HG03378 (cell line): Measurements from ENCODE around the gene IP6K1.

Experiments used
- ATAC-seq: cut with Tn5 transposase; IDR thresholded peaks from one replicate; pipeline ENCODE4 v1.9.1; 2021; ENCODE audit warnings: mild to moderate bottlenecking, moderate library complexity; ENCODE audit not compliant: unreplicated experiment

Gene IP6K1

DNA sequence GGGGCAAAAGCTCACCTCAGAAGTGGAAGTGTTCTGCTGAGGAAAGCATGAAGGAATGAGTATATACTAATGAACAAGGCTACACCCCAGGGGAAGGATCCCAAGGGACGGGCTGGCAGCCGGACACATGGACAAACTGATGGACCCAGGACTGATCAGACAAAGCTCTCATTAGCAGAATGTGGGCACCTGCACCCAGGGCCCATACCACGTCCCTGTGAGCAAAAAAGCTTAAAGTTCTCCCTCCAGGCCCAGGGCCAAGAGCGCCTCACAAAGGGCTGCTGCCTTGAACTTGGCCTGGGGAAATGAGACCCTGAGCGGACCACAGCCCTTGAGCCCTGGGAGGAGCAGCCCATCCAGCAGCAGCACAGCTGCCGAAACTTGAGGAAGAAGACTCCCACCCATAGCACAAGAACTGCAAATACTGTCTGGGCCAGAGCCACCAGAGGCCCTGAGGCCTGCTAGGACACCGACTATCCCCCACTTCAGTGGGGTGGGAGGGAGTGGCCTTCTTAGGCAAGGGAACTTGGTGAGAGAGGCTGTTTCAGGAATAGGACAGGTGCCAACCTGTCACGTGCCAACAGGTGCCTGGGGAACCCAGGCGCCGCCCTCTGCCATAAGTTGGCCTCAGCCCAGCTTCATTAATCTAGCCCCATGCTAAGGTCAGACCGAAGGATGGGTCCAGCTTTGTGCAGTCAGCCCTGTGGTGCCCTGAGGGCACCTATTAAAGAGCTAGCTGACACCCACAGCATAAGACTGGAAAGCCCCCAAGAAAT, 60.2 kb downstream of the IP6K1 start:
- ATAC-seq = no peak

DNA sequence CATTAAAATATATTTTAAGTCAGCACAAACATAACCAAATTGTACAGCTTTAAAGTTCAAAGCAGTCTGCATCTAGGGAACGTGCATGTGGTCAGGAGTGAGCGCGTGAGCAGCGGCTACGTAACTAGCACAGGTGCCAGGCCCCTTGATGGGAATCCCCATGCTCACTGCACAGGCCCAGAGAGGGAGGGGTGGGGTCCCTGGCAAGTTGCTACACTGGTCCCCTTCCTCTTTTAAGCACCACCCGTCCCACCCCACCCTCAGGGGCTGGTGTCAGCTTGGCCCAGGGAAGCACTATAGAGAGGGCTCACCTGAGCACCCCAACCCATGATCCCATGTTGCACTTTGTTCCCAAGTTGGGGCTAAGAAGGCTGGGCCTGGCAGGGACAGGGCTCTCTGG, 61.8 kb downstream of the IP6K1 start:
- no peak for ATAC-seq

DNA sequence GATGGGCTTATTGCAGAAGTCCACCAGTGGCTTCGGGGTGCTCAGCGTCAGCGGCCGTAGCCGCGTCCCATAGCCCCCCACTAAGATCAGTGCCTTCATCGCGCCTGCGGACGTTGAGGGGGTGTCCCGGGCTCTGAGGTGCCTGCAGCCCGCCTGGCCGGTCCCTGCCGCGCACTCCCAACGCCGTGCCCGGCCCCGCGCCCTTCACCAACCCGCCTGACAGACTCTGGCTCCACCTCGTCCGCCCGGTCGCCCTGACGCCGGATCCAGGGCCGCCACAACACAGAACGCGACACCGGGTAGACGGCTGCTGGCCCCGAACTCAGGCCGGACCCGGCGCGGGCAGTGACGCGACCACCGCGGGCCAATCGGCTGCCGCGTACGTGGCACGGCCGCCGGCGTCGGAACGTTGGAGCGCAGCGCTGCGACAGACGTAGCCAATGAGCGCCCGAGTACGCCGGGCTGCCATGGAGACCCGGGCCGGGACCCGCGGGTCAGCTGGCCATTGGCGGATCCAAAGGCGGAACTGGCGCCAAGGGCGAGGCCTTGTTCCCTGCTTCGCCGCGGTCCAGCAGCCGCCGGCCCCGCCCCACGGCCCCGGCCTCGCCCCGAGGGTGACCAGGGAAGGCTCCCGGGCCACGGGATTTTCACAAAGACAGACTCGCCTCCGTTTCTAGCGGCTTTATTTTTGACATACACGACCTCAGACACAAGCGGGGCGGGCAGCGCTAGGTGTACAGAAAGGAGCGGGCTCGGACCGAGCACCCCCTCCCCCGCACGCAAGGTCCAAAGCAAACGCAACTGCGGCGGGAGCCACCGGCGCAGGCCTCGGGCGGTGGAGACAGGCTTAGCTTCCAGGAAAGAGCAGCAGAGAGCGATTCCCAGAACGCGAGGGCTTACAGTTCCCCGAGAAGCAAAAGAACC, 62.5 kb downstream of the IP6K1 start, which contains the start of gene GMPPB:
Gene GMPPB, minus strand, starts transcription at position 324 of the 924 bp plus-strand sequence. Its CDS starts 225 bp downstream, at position 99.
- ATAC-seq = peak; percentile 60

DNA sequence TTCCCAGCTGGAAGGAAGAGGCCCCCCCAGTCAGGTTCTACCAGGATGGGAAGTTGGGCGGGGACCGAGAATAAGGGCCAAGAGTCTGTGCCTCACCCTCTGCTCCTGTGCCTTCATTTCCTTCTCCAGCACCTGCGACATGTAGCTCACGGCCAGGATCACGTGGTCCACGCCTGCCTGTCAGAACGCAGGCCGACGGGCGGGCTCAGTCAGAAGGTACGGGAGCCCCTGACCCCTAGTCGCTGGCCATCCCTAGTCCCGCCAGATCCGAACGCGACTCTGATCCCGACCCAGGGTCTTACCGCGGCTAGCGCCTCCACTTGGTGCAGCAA, 63.1 kb downstream of the IP6K1 start:
- ATAC-seq = no peak

DNA sequence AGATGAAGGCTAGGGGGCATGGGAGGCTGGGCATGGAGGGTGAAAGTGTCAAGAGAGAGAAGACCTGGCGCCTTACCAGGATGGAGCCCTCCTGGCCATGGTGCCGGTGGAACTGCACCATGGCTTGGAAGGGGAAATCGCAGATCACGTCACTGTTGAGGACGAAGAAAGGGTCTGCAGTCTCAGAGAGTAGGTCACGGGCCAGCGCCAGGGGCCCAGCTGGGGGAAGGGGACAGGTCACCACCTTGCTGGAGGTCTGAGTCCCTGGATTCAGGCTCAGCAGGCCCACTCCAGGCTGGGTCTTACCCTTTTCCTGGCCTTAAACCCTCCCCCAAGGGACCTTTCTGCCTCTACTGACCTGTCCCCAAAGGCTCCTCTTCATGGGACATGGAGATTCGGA, 63.4 kb downstream of the IP6K1 start:
- no peak for ATAC-seq

DNA sequence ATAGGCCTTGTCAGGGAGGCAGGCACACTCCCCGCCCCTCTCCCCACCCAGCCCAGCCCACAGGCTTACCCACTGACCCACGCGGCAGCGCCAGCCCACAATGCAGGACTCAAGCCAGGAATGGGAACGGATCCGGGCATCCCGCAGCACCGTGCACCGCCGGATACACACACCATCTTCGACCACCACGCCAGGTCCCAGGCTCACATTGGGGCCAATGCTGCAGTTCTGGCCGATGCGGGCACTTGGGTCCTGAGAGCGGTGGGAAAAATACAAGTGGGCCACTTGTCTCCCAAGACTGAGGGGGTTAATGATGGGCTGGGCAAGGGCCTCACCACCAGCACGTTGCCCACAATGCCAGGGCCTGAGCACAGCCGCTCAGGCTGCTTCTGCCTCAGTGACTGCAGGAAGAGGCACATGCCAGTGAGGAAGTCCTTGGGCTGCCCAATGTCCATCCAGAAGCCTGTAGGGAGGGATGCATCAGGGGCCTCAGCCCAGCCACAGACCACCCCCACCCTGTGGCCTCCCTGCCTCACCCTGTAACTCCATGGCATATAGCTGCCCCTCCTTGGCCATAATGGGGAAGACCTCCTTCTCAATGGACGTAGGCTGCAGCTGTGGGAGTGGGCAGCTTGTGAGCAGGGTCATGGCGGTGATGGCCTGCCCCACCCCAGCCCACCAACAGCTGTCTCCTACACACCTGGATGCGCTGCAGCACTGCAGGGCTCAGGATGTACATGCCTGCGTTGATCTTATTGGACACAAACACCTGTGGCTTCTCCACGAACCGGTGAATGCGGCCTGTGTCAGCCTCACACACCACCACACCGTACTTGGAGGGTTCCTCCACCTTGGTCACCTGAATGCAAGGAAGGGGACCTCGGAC, 64.2 kb downstream of the IP6K1 start:
- no peak for ATAC-seq

DNA sequence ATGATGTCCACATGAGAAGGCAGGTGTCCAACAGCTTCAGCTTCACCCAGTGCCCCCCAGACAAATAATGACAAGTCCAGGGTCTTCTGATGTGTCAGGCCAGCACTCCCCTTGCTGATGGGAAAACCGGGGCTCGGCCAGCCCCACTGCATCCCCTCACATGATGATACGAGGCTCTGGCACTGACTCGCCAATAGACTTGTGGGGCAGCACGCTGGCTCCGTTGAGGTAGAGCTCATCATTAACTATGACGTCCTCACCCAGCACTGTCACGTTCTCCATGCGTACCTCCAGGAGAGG, 64.8 kb downstream of the IP6K1 start:
- ATAC-seq = no peak

DNA sequence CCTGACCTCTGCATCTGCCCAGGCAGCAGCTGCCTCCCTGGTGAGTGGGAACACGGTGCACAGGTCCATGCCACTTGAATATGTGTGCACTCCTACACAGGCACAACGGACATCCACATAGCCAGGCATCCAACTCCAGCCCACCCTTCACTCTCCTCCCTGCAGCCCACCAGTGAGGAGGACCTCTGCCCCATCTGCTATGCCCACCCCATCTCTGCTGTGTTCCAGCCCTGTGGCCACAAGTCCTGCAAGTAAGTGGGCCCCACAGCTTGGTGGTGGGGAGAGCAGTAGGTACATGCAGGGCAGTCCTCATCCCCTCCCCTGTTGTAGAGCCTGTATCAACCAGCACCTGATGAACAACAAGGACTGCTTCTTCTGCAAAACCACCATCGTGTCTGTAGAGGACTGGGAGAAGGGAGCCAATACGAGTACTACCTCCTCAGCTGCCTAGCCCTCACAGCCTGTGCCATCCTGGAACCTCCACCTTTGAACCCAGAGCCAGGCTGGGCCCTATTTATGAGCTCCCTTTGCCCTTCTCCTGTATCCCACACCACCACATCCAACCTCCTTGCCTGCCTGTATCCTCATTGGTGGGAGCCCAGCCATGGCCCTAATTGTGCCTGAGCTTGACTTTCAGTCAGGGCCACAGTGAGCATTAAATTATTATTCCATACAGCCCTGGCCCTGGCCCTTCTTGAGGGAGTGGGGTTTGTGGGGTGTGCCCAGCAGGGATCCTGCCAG, 65.3 kb downstream of the IP6K1 start:
- ATAC-seq = no peak

DNA sequence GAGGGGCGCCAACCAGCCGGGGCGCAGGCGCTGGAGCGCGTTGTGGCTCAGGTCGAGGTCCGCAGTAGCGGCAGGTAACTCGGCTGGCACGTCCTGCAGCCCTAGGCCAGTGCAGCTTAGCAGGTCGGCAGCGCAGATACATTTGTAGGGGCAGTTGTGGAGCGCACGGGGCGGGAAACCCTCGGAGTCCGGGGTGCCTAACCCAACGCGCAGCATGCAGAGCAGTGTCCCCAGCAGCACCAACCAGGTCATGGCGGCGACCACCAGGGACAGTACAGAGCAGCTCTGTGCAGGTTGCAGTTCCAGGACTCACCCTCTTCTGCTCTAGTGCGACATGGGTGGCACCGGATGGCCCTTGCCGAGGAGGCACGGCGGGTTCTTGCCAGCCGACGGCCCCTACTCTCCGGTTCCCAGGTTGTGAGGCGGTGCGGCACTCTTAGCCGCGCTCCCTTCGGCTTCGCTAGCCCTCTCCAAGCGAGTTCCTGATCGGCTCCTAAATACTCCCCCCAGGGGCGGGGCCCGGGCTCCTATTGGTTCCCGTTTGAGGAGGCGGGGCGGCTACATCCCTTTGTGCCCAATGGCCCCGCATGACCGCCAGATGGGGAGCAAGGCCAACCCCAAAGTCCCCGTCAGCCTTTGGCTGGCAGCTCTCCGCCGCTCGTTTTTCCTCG, 67.0 kb downstream of the IP6K1 start, which contains the start of gene AMIGO3:
Gene AMIGO3, minus strand, starts transcription at position 471 of the 671 bp plus-strand sequence. Its CDS starts 219 bp downstream, at position 252.
- peak; percentile 45 for ATAC-seq

DNA sequence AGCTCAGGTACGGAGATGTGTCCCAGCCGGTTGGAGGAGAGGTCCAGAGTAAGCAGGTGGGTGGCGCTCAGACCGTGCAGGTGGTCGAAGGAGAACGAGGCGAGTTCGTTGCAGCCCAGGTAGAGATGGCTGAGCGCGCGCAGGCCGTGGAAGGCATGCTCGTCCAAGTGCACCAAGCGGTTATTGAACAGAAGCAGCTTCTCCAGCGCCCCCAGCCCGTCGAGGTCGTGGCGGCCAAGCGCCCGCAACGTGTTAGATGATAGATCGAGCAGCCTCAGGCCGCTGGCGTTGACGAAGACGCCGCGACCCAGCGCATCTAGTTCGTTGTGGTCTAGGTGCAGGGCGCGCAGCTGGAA, 67.5 kb downstream of the IP6K1 start:
- no peak for ATAC-seq

DNA sequence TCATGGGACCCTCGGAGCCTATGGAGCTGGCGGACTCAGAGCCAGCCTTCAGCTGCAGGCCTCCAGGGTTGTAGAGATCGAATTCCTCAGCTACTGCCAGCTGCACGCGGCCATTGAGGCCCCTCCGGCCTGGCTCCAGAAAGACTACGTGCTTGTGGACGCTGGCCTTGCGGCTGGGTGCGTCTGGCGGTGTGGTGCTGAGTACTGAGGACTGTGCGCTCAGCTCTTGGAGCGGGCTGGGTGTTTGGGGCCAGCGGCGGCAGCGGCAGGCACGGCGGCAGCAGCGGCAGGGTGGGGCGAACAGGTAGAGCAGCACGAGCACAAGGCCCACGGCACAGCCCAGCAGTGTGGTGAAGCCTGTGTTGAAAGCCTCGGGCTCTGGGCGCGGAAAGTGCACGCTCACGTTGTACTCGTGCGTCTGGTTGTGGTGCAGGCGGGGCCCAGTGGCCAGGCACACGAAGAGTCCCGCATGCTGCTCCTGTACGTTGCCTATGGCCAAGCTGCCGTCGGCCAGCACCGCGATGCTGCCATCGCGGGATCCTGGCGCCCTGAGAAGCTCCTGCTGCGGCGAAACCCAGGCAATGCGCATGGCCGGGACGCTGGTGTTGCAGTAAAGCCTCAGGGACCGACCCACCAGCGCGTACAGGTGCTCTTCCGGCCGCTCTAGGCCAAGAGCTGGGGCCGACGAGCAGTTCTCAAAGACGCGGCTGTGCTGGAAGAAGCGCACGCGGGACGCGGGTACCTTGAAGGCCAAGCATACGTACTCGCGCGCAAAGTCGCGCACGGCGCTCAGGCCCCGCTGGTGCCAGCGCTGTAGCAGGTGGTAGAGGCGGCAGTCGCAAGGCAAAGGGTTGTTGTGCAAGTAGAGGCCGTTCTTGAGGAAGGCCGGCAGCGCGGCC, 68.1 kb downstream of the IP6K1 start:
- no peak for ATAC-seq

DNA sequence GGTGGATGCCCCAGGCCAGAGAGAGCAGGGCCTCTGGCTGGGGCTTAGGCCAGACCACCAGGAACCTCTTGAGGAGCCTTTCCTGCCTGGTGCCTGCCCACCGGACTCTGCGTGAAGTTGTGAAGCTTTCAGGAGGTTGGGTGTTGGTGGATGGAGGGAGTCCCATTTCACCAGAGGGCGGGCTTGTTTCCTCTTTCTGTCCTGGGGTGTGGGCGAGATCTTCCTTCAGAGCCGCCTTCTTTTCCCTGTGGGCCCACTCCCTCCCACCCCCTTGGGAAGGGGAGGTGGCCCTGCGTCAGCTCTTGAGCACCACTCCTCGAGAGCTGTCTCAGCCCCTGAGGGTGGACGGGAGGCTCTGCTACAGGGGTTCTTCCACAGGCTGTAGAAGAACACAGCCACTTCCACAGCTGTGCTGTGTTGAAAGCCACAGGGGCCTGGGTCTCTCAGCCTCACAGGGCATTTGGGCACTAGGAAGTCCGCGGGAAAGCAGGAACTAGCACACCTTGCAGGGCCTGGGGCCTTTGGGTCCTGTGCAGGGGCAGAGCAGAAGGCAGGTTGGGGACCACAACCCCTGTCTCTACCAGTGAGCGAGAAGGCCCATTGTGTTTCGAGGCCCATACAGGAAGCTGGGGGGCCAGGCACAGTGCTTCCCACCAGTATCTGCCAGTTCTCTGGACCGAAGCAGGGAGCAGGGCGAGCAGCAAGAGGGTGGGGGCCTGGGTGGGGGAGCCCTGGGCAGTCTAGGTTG, 69.0 kb downstream of the IP6K1 start:
- ATAC-seq = no peak

DNA sequence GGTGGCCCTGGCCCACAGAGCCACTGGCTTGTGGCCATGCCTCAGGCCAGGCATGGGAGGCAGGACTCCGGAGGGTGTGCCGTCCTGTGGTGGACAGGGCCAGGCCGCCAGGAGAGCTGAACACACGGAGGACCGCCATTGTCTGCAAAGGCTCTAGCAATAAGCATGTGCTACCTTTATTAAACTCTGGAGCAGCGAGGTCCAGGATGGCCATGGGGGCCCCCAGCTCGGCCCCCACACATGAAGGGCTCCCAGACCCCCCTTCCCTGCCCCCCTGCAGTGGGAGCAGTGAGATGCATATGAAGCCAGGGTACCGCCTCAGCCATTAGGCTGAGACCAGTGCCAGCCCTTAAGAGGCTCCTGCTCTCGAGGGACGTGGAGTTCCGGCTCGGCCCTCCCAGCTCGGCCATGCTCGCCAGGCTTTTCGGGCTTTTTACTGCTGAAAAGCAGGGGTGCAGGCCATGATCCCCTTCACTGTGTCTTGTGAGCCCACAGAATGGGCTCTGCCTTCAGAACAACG, 69.6 kb downstream of the IP6K1 start:
- no peak for ATAC-seq

DNA sequence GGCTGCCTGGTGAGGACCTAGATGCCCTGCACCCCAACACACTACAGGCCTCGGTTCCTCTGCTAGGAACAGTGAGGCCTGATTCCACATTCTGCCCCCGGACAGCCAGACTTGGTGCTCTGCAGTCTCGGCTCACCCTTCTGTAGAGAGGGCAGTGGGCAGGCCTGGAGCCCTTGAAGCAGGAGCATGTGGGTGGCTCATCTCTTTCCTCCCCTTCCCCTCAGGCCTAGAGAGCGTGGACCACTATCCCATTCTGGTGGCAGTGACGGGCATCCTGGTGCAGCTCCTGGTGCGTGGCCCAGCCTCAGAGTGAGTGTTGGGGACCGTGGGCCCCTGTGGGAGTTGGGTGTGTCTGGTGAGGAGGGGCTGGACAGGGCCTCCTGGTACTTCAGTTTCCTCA, 70.2 kb downstream of the IP6K1 start:
- no peak for ATAC-seq

DNA sequence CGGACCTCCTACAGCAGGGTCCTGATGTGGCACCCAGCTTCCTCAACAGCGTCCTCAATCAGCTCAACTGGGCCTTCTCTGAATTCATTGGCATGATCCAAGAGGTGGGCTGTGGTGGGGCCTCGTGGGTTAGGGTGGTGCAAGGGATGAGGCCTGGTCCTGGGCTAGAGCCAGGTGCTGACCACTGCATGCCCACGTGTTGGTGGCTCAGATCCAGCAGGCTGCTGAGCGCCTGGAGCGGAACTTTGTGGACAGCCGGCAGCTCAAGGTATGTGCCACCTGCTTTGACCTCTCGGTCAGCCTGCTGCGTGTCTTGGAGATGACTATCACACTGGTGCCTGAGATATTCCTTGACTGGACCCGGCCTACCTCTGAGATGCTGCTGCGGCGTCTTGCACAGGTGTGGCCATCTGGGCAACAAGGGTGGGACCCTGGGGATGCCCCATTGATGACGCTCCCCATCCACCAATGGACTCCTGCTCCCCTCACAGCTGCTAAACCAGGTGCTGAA, 70.7 kb downstream of the IP6K1 start:
- ATAC-seq = no peak

DNA sequence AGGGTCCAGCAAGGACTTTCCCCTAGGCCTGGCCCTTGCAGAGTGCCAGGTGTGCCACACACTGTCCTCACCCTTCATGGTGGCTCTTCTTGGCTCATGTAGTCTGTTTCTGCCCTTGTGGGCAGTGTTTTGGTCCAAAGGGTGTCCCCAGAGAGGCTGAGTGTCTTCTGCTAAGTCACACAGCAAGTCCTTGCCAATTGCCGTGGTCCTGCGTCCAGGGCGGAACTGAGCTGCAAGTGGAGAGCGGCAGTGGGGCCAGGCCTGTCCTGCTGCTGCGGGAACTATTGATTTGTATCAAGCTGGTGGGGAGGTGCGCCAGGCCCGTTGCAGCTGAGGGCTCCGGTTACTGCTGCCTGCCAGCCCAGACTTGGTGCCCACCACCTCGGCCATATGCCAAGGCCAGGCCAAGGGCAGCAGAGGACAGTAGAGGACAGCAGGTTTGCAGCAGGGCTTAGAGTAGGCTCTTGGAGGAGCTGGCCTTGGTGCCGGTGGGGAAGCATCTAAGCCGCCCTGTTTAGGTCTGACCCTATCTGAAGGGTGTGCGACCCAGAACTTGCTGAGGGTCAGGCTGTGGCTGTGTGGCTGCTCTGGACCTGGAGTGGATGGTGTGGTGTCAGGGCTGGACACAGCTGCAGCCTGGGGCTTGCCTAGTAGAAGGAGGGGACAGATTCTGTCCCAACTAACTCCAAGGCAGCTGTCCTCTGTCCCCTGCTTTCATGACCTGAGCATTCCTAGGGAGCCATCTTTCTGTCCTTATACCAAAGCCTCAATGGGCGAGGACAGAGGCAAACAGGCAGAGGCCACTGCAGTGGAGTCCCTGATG, 71.4 kb downstream of the IP6K1 start:
- no peak for ATAC-seq
